NCI-H524 (cell line): ENCODE results near the gene QTRT2.

ENCODE experiments used
- DNase-seq, 2 experiments: peaks; one replicate each; lab custom pipeline; 2025; lab: John Stamatoyannopoulos, UW

Gene QTRT2

GRCh38 chr3:114056130-114057010 lies at the start of gene QTRT2, which contains the start of gene CCDC191:
QTRT2 (plus strand) TSS chr3:114056737; CDS start chr3:114065258, 8,521 bp downstream.
CCDC191 (minus strand) TSS chr3:114056526; CDS start chr3:114056466, 60 bp downstream.
- peak; percentile 99 to 100 for DNase-seq

GRCh38 chr3:114011059-114011797 lies 45.3 kb upstream of the QTRT2 start:
- DNase-seq = no peak

- no peak for DNase-seq
Observed at GRCh38 chr3:114014211-114014610, 42.3 kb upstream of the QTRT2 start.

DNA sequence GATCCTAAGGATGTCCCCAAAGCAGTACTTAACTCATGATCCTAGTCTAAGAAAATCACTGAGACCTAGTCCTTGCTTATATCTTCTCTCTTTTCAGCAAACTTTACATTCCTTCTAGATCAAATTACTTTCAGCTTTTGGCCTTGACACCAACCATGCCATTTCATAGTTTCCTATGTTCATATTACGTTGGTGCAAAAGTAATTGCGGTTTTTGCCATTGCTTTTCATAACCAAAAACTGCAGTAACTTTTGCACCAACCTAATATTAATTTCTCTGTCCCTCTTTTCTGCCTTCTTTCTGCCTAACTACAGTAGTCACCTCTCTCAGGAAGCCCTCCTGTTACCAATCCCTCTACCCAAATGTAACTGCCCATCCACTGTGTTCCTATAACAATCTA lies 37.1 kb upstream of the QTRT2 start:
- no peak for DNase-seq

DNA sequence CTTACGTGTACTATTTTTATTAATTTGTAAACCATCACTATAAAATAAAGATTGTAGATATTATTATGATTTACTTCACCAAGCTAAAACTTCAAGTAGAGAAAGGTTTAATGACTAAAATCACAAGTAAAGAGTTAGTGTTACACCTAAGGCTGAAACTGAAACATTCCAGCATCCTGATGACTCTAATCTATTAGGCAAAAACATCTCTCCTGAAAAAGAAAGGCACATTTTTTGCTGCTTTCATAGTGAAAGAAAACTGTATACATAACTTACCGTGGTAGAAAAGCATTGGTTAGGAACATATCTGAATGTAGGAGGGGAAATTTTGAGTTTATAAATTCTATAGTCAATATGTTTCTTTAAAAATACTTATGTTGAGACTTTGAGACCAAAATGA lies 35.6 kb upstream of the QTRT2 start:
- no peak for DNase-seq

DNA sequence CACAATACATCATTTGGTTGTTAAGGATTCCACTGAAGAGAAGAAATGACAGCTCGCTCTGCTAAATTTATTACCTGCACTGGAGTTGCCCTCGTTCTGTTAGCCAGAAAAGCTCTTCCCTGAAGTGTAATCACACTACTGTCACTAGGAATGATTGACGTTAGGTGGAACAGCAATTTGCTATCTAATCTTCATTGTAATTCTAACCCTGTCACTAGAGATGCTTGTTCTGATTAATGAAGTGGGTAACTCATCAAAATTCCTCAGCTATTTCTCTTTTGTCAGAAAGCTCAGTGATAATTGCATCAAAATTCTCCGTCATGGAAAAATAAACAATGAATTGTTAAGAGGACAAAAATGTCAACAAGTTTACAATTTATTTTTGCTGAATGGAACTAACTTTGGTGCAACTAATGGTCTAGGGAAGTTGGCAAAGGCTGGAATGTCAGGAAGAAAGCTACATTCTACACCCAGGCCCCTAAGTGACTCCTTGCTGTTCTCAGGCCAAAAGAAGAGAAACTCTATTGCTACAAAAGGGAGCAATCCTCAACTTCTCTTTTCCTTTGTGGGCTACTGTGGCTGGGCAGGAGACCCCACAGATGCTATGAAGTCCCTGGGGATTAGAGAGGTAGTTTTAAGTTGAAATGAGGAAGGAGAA lies 34.3 kb upstream of the QTRT2 start:
- no peak for DNase-seq

- no peak for DNase-seq
Observed at GRCh38 chr3:114025451-114025850, 31.1 kb upstream of the QTRT2 start.

DNA sequence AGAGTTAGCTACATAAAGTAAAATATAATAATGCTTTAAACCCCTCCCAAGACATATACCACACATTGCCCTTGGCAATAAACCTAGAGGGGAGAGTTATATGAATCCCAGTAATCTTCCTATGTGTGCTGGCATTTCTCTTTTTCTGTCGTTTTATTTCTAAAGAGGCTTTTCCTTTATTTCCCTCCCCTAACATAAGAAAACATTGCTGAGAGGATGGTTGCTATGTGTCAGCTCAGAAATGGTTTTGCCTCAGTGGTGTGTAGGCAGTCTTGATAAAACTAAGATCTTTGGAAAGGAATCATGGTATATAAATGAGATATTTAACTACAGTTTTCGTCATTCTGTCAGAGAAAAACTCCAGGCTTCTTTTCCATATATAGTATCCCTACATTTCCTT lies 30.2 kb upstream of the QTRT2 start:
- no peak for DNase-seq

DNA sequence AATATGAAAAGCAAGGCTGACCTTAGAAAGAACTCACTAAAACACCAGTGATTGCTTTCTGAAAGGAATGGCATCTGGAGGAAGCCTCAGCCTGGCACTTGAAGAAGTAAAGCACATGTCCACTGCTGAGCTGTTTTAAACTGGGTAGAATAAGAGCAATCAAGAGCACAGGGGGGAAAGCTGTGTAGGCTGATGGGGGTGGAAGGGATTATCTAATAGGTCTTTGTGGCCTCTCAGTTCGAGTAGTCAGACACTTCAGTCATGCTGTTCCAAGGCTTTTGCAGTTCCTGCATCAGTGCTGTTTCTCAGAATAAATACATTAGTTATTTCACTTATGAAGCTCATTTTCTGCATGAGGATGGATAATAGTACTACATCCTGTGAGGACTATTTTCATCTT lies 22.8 kb upstream of the QTRT2 start:
- peak; percentile 78 to 90 for DNase-seq

DNA sequence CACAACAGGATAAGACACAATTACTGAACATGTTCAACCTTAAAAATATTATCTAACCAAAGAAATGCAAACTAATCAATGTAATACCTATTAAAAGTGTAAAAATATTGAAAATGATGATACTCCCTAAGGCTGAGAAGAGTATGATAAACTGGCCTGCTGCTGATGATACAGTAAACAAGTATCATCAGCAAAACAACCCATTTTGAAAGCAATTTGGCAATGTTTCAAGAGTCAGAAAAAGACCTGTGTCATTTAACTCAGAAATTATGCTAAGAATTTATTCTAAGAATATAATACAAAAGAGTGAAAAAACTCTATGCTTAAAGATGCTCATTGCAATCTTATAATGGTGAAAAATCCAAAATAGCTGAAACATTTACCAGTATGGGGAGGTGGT lies 22.3 kb upstream of the QTRT2 start:
- no peak for DNase-seq

GRCh38 chr3:114034787-114035545 lies 21.6 kb upstream of the QTRT2 start:
- no peak for DNase-seq

- DNase-seq = no peak
Observed at GRCh38 chr3:114035896-114036295, 20.6 kb upstream of the QTRT2 start.

- no peak for DNase-seq
Observed at GRCh38 chr3:114043205-114043604, 13.3 kb upstream of the QTRT2 start.

GRCh38 chr3:114052216-114052615 lies 4.3 kb upstream of the QTRT2 start:
- DNase-seq = no peak

DNA sequence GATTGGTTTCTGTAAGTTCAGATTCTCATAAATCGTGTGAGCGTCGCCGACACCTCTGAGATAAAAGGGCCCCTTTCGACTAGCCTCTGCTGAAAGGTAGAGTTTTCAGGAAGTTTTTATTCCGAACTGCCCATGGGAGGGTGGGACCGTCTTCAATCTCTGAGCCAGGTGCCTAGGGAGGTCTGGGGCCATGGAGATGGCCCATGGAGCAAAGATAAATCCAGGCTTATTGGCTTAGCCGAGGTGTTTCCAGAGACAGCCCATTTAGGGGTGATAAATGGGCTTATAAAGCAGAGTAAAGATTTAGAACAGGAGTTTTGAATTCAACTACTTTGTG lies 442 bp downstream of the QTRT2 start:
- DNase-seq = no peak

DNA sequence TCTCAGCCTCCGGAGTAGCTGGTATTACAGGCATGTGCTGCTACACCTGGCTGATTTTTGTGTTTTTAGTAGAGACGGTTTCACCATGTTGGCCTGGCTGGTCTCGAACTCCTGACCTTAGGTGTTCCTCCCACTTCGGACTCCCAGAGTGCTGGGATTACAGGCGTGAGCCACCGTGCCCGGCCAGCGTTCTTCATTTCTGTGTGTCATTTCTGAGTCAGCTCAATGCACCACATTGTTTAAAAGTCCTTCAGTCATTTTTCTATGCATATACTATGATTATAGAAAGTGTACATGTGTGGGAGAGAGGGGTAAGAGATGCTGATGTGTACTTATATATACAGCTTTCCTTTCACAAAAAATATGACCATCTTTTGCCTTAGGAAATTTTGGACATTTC lies 2.1 kb downstream of the QTRT2 start:
- DNase-seq = no peak

DNA sequence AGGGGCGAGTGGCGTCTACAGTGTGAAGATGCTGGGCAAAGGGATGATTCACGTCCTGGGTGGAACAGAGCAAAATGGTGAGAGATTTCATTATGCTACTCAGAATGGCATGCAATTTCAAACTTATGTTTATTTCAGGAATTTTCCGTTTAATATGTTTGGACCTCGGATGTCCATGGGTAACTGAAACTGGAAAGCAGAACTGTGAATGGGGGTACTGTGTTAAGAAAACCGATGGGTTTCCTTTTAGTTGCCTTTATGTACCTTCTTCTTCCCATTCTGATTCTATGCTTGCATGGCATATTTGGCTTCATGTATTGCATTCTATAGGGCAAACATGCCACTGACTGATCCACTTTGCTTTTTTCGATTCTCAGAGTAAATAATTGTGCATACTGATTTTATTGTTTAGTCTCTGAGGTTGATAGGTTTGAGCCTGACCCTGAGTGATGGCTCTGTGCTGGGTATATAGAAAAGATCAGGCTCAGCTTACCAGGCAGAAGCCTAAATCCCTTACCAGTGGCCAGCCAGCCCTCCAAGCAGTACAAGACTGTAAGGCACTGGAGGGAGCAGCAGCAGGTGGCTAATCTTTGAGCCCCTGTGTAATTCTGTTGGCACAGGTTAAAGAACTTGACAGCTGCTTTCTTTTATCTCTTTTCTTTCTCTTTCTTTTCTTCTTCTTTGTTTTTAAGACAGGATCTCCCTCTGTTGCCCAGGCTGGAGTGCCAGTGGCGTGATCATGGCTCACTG lies 4.5 kb downstream of the QTRT2 start:
- DNase-seq = peak in 1 of 2 experiments; percentile 56

GRCh38 chr3:114067804-114068203 lies 11.3 kb downstream of the QTRT2 start:
- no peak for DNase-seq

GRCh38 chr3:114068336-114068735 lies 11.8 kb downstream of the QTRT2 start:
- DNase-seq = no peak

- DNase-seq = no peak
Observed at GRCh38 chr3:114071786-114072185, 15.2 kb downstream of the QTRT2 start.

GRCh38 chr3:114076711-114077110 lies 20.2 kb downstream of the QTRT2 start:
- no peak for DNase-seq
